CD4-positive, alpha-beta T cell (primary cell): ENCODE data around the gene RANBP3. TPM values are rescaled to one million over a fixed set of nuclear protein-coding genes. Genes with fewer than 3 reads are reported as not detected.

Source experiments
- ATAC-seq: fragments of 200-7000 bp; cut with Tn5 transposase; one replicate; pipeline ENCODE4 v1.10.0; 2022; ENCODE audit warnings: mild to moderate bottlenecking; ENCODE audit not compliant: poor library complexity
- CTCF ChIA-PET: fragments of 350-600 bp; sonication (Branson Sonifier 250); formaldehyde crosslinking; loops from one replicate; lab custom pipeline; 2021; ENCODE audit warnings: antibody characterized with exemption, inconsistent platforms; lab: Charles Lee
- POLR2A ChIA-PET: fragments of 350-600 bp; sonication (Branson Sonifier 250); formaldehyde crosslinking; loops from one replicate; lab custom pipeline; 2021; ENCODE audit warnings: antibody characterized with exemption, inconsistent platforms; lab: Charles Lee
- DNase-seq, 14 experiments: peaks; one replicate each; pipeline ENCODE4 v3.0.0-alpha.2; 2013 to 2020; ENCODE audit warnings: mixed read lengths in 2 of 14
- H3K27ac ChIP-seq, 2 donors: one replicate each; pipeline versions ENCODE4 v1.5.1 to v1.7.0; 2013; ENCODE audit warnings: low read length in 2 of 2, low read depth in 1 of 2, mild to moderate bottlenecking in 1 of 2
- H3K27me3 ChIP-seq, 2 experiments: 1 replicate in 1 of 2; 2 replicates in 1 of 2; pipeline versions ENCODE4 v1.6.1 to v1.7.0; 2013; ENCODE audit warnings: low read length in 2 of 2, control low read depth in 1 of 2, mild to moderate bottlenecking in 1 of 2, moderate library complexity in 1 of 2; ENCODE audit not compliant: insufficient read depth in 2 of 2, control insufficient read depth in 1 of 2
- H3K36me3 ChIP-seq: one replicate; pipeline ENCODE4 v1.6.1; 2013; ENCODE audit warnings: low read length, control low read depth; ENCODE audit not compliant: insufficient read depth
- H3K4me1 ChIP-seq: one replicate; pipeline ENCODE4 v1.6.1; 2013; ENCODE audit warnings: low read length, control low read depth; ENCODE audit not compliant: insufficient read depth
- H3K4me3 ChIP-seq: one replicate; pipeline ENCODE4 v1.5.1; 2013; ENCODE audit warnings: mild to moderate bottlenecking, low read length, moderate library complexity
- H3K9me3 ChIP-seq, 2 experiments: 1 replicate in 1 of 2; 2 replicates in 1 of 2; pipeline versions ENCODE4 v1.6.1 to v1.7.0; 2013; ENCODE audit warnings: low read length in 2 of 2, mild to moderate bottlenecking in 2 of 2, control low read depth in 1 of 2, moderate library complexity in 1 of 2; ENCODE audit not compliant: control insufficient read depth in 1 of 2, insufficient read depth in 1 of 2
- H3K27ac Mint-ChIP-seq: one replicate; pipeline ENCODE4 v1.8.0; 2020; ENCODE audit warnings: mixed read lengths
- H3K27me3 Mint-ChIP-seq: one replicate; pipeline ENCODE4 v1.8.0; 2021; ENCODE audit warnings: mixed read lengths
- H3K36me3 Mint-ChIP-seq: one replicate; pipeline ENCODE4 v1.8.0; 2021; ENCODE audit warnings: low read depth, mixed read lengths
- H3K4me1 Mint-ChIP-seq: one replicate; pipeline ENCODE4 v1.8.0; 2021; ENCODE audit warnings: low read depth, mixed read lengths
- H3K4me3 Mint-ChIP-seq: one replicate; pipeline ENCODE4 v1.8.0; 2020; ENCODE audit warnings: mild to moderate bottlenecking, mixed read lengths
- H3K9me3 Mint-ChIP-seq: one replicate; pipeline ENCODE4 v1.8.0; 2020; ENCODE audit warnings: mixed read lengths
- CTCF ChIP-seq: fragments of 200-600 bp; IDR thresholded peaks from one replicate; pipeline ENCODE4 v1.8.0; 2022; ENCODE audit warnings: antibody characterized with exemption, mild to moderate bottlenecking
- intact Hi-C, 2 experiments: fragments of 100-400 bp; cut with DNase I in 1 of 2; cut with micrococcal nuclease in 1 of 2; formaldehyde crosslinking; loops; one replicate each; pipeline versions ENCODE4 v1.15.1 to v1.9.0; 2023 to 2025; cut with DNase I, micrococcal nuclease
- total RNA-seq, 174 experiments: library from RNA in 2 of 174; stranded (reverse) in 2 of 174; gene quantifications; one replicate each; pipeline ENCODE4 v1.2.3 and lab custom pipeline; 2021 to 2026

The RANBP3 gene
- total RNA-seq, 2 experiments from 2014 or later, result 82.7 to 88.7 TPM

DNA sequence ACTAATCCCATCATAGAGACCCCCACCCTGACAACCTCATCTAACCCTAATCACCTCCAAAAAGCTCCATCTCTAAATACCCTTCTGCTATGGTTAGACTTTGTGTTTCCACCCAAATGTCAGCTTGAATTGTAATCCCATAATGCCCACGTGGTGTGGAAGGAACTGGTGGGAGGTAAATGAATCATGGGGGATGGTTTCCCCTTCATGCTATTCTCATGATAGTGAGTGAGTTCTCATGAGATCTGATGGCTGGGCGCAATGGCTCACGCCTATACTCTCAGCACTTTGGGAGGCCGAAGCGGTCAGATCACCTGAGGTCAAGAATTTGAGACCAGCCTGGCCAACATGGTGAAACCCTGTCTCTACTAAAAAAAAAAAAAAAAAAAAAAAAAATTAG is 70.7 kb downstream of the RANBP3 start:
- POLR2A ChIA-PET, result no interaction called here
- DNase-seq, result no peak
- peaks cover 30% of the 10 kb centered on the region for H3K36me3 Mint-ChIP-seq
- no peaks in the 10 kb centered on the region for H3K9me3 Mint-ChIP-seq
- ATAC-seq, result no peak
- Histone ChIP-seq H3K36me3 (peaks cover 20% of the 10 kb centered on the region), H3K4me3 (no peak overlapping the region), H3K27me3 (no peaks in the 10 kb centered on the region), H3K27ac (no peak overlapping the region), H3K9me3 (no peaks in the 10 kb centered on the region), H3K4me1 (peaks cover 38% of the 10 kb centered on the region)
- H3K27me3 Mint-ChIP-seq, result no peaks in the 10 kb centered on the region
- intact Hi-C loops, result loop anchor here in 1 of 2 experiments (5.0 to 10.0 kb wide), 2 partner anchors 55 to 468 kb away; partner anchors contain the start of genes ALKBH7 and PSPN
- TF ChIP-seq CTCF, result no peak
- peak overlapping the region; percentile 67 for H3K4me3 Mint-ChIP-seq
- CTCF ChIA-PET, result interaction anchor here (7.0 kb wide), 1 partner anchor 103 kb away, joined by 63 read pairs; no protein-coding TSS in a partner anchor
- H3K4me1 Mint-ChIP-seq, result peaks cover 29% of the 10 kb centered on the region
- H3K27ac Mint-ChIP-seq, result peak overlapping the region; percentile 14

- Histone ChIP-seq H3K27me3 (no peaks in the 10 kb centered on the region), H3K9me3 (no peaks in the 10 kb centered on the region), H3K27ac (peak overlapping the region; percentile 50 to 55), H3K4me1 (peaks cover 48% of the 10 kb centered on the region), H3K4me3 (peak overlapping the region; percentile 85), H3K36me3 (peaks cover 14% of the 10 kb centered on the region)
- no peaks in the 10 kb centered on the region for H3K9me3 Mint-ChIP-seq
- H3K4me1 Mint-ChIP-seq, result peaks cover 35% of the 10 kb centered on the region
- DNase-seq (peak in 1 of 14 experiments; percentile 10), ATAC-seq (no peak)
- peak overlapping the region; percentile 99 for H3K27ac Mint-ChIP-seq
- POLR2A ChIA-PET, result interaction anchor here (1.0 to 4.4 kb wide), 14 partner anchors 44 to 1114 kb away, joined by 3 to 83 read pairs (median 12); partner anchors contain the start of genes CATSPERD, FEM1A, LONP1 and NRTN
- H3K36me3 Mint-ChIP-seq, result peaks cover 37% of the 10 kb centered on the region
- CTCF ChIA-PET, result interaction anchor here (2.2 to 7.0 kb wide), 2 partner anchors 63 to 101 kb away, joined by 11 to 63 read pairs; no protein-coding TSS in a partner anchor
- H3K4me3 Mint-ChIP-seq, result peak overlapping the region; percentile 93
- intact Hi-C loops, result loop anchor here in 1 of 2 experiments (2.0 to 10.0 kb wide), 4 partner anchors 57 to 470 kb away; partner anchors contain the start of genes ALKBH7, PSPN and RFX2
- H3K27me3 Mint-ChIP-seq, result no peaks in the 10 kb centered on the region
- TF ChIP-seq CTCF, result no peak
These were observed 72.7 kb downstream of the RANBP3 start for GRCh38 chr19:5905114-5905778.

DNA sequence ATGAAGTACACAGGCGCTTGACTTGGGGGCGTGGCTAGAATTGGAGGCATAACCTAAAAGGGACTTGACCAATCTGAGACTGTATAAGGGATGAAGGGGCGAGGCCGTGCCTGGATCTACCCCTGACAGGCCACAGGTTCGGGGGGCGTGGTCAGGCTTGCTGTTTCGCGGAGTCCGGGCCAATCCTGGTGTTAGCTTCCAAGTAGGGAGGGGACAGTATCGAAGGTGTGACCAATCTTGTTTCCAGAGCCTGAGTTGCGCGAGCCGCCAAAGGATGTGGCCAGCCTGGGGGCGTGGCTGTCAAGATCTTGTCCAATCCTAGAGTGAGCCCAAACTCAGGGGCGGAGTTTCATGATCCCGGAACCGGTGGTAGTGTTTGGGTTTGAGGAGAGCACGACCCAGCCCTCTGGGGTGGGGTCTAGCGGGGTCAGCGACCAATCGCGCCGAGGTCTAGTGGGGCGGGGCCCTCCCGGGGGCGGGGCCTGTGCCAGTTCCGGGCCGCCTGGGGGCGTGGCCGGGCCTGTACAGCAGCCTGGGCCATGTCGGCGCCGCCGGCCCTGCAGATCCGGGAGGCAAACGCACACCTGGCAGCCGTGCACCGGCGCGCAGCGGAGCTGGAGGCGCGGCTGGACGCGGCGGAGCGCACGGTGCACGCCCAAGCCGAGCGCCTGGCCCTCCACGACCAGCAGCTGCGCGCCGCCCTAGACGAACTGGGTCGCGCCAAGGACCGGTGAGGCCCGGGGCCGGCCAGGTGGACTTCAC is 73.4 kb downstream of the RANBP3 start, which contains the start of gene VMAC:
VMAC (plus strand) TSS at position 521 of the 762 bp plus-strand sequence; CDS start at position 540, 19 bp downstream.
- intact Hi-C loops, result loop anchor here (1.0 to 10.0 kb wide), 9 partner anchors 58 to 470 kb away; partner anchors contain the start of genes ALKBH7 (in 1 of the 2), DUS3L (in 1 of the 2), PSPN (in 1 of the 2) and RANBP3 (in 1 of the 2)
- Histone ChIP-seq H3K27ac (peak within 1 kb of the TSS; percentile 91), H3K4me1 (peaks cover 53% of the 10 kb centered on the region), H3K4me3 (peak within 1 kb of the TSS; percentile 89), H3K27me3 (no peaks in the 10 kb centered on the region), H3K36me3 (peaks cover 10% of the 10 kb centered on the region), H3K9me3 (no peaks in the 10 kb centered on the region)
- TF ChIP-seq CTCF, result no peak
- no peaks in the 10 kb centered on the region for H3K27me3 Mint-ChIP-seq
- peak within 1 kb of the TSS; percentile 93 for H3K4me3 Mint-ChIP-seq
- H3K27ac Mint-ChIP-seq, result peak within 1 kb of the TSS; percentile 99
- H3K36me3 Mint-ChIP-seq, result peaks cover 34% of the 10 kb centered on the region
- H3K9me3 Mint-ChIP-seq, result no peaks in the 10 kb centered on the region
- POLR2A ChIA-PET, result interaction anchor here (0.6 to 4.4 kb wide), 35 partner anchors 12 to 1800 kb away, joined by 3 to 83 read pairs (median 7); partner anchors contain the start of genes CATSPERD, CLPP, DUS3L and FEM1A
- CTCF ChIA-PET, result interaction anchor here (2.2 to 7.0 kb wide), 3 partner anchors 57 to 100 kb away, joined by 7 to 63 read pairs (median 11); no protein-coding TSS in a partner anchor
- ATAC-seq (peak; percentile 76), DNase-seq (peak; percentile 99 to 100 (median 100))
- H3K4me1 Mint-ChIP-seq, result peaks cover 35% of the 10 kb centered on the region
